Fibroblast of mammary gland (primary cell): Measurements from ENCODE around the gene TRPM3.
A peak's percentile ranks its signal among the peaks of the same experiment; 100 is the strongest.

Experiments used
- DNase-seq: peaks from one replicate; pipeline ENCODE4 v3.0.0-alpha.2; 2010; ENCODE audit warnings: low read depth
- H3K4me3 ChIP-seq: 2 replicates; pipeline ENCODE4 v1.5.1; 2011; ENCODE audit warnings: low read depth, mild to moderate bottlenecking, low read length, moderate library complexity; ENCODE audit not compliant: control insufficient read depth
- CTCF ChIP-seq: conservative IDR thresholded peaks from 2 replicates; pipeline ENCODE4 v1.5.1; 2011; ENCODE audit warnings: low read depth, low read length, inconsistent platforms; ENCODE audit not compliant: control insufficient read depth, insufficient read depth

Gene TRPM3

GRCh38 chr9:70772601-70773000 is 348.8 kb downstream of the TRPM3 start:
- no peak for DNase-seq
- H3K4me3 ChIP-seq, result no peak overlapping the region
- TF ChIP-seq CTCF, result no peak

- H3K4me3 ChIP-seq, result no peak overlapping the region
- no peak for DNase-seq
- no peak for TF ChIP-seq CTCF
Observed at GRCh38 chr9:70765946-70766345, 355.5 kb downstream of the TRPM3 start.

- no peak for DNase-seq
- TF ChIP-seq CTCF, result no peak
- no peak overlapping the region for H3K4me3 ChIP-seq
Observed at GRCh38 chr9:70761139-70761670, 360.2 kb downstream of the TRPM3 start.

- H3K4me3 ChIP-seq, result no peak overlapping the region
- no peak for DNase-seq
- TF ChIP-seq CTCF, result no peak
Observed at GRCh38 chr9:70760228-70760627, 361.2 kb downstream of the TRPM3 start.

- TF ChIP-seq CTCF, result no peak
- no peak for DNase-seq
- H3K4me3 ChIP-seq, result no peak overlapping the region
Observed at GRCh38 chr9:70753311-70753710, 368.1 kb downstream of the TRPM3 start.

- no peak for DNase-seq
- no peak overlapping the region for H3K4me3 ChIP-seq
- no peak for TF ChIP-seq CTCF
Observed at GRCh38 chr9:70749066-70749465, 372.4 kb downstream of the TRPM3 start.

- TF ChIP-seq CTCF, result no peak
- peak; percentile 69 for DNase-seq
- no peak overlapping the region for H3K4me3 ChIP-seq
Observed at GRCh38 chr9:70747261-70747718, 374.1 kb downstream of the TRPM3 start.
